T-helper 1 cell treated with Interleukin-12 subunit alpha and Interleukin-12 subunit beta and Interleukin-4 antibody, amounts not matched to agents 30 ng/mL and 1 ng/mL, for 36 hours (primary cell): ENCODE results near the gene SPOCD1. TPM values are rescaled to one million over a fixed set of nuclear protein-coding genes. Genes with fewer than 3 reads are reported as not detected.

Experiments used
- intact Hi-C: fragments of 100-400 bp; cut with micrococcal nuclease; formaldehyde crosslinking; loops from one replicate; pipeline ENCODE4 v1.15.1; 2024
- total RNA-seq: library from RNA; stranded (reverse); gene quantifications from 2 replicates; pipeline ENCODE4 v1.2.3, GENCODE V29; 2022

Gene SPOCD1
- total RNA-seq: not detected in 2 replicates

DNA sequence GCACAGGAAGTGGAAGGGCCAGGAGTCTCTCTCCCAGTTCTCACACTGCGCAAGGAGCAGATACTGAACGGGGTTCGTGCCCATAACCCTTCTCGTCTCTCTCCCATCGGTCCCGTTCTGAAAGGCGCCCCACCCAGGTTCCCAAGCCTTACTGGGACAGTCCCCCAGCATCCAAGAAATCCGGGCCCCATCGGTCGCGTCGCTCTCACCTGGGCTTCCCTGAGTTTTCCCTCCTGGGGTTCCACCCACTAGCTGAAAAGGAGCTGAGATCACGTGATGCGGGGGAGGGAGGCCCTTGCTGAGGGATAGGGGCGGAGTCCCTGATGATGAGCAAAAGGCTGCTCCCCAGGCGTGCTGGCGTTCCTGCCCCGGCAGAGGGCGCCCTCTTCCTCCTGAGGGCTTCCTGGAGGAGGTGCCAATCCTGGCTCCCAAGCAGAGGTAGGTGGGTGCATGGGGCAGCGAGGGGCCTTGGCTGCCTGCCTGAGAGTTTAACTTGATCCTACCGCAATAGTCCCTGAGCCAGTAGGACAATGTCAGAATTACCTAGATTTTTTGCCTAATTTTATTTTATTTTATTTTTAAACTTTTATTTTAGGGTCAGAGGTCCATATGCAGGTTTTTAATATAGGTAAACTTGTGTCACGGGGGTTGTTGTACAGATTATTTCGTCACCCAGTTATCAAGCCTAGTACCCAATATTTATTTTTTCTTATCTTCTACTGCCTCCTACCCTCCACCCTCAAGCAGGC lies at the start of gene SPOCD1:
Gene SPOCD1, minus strand, starts transcription at position 271 of the 749 bp plus-strand sequence. CDS start 689 bp downstream, outside the sequence.
- intact Hi-C loops: loop anchor here (1.0 to 2.0 kb wide), 7 partner anchors 28 to 256 kb away; partner anchors contain the start of gene TMEM39B

DNA sequence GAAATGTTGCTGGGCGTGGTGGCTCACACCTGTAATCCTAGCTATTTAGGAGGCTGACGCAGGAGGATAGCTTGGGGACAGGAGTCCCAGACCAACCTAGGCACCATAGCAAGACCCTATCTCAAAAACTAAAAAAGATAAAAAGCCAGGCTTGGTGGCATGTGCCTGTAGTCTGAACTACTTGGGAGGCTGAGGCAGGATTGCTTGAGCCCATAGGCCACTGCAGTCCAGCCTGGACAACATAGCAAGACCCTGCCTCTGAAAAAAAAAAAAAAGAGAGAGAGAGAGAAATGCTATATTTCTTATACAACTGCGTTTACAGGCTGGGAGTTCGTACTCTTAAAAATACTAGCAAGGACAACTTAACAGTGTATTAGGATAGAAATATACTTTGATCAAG lies 46.2 kb upstream of the SPOCD1 start:
- intact Hi-C loops: no loop called here

- intact Hi-C loops: no loop called here
These were observed 45.5 kb upstream of the SPOCD1 start for GRCh38 chr1:31861346-31861745.

GRCh38 chr1:31860581-31860980 lies 44.8 kb upstream of the SPOCD1 start:
- intact Hi-C loops: no loop called here

GRCh38 chr1:31859719-31860118 lies 43.9 kb upstream of the SPOCD1 start:
- intact Hi-C loops: no loop called here

DNA sequence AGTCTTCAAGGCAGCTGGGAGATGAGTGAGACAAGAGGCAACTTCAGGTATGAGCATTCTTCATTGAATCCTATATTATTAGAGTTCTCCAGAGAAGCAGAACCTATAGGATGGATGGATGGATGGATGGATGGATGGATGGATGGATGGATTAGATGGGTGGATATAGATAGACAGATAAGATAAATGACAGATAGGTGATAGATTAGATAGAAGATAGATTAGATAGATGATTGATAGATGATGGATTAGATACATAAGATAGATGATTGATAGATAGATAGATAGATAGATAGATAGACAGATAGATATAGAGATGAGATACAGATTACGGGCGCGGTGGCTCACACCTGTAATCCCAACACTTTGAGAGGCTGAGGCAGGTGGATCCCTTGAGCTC lies 43.2 kb upstream of the SPOCD1 start:
- intact Hi-C loops: no loop called here

DNA sequence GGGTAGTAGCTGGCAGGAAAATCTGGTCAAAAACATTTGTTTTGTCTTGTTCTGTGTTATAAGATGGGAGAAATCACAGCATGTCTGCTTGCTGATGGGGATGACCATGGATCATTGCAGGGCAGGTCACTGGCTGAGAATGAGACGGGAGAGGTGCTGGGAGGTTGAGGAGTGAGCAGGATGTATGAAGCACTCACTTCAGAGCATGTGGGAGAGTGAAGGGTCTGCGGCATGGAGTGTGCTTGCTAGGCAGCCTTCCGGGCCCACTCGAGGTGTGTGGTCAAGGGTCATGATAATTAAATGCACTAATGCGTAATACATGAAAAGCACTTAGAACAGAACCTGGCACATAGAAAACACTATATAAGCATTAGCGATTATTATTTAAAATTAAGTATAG lies 42.0 kb upstream of the SPOCD1 start:
- intact Hi-C loops: no loop called here

DNA sequence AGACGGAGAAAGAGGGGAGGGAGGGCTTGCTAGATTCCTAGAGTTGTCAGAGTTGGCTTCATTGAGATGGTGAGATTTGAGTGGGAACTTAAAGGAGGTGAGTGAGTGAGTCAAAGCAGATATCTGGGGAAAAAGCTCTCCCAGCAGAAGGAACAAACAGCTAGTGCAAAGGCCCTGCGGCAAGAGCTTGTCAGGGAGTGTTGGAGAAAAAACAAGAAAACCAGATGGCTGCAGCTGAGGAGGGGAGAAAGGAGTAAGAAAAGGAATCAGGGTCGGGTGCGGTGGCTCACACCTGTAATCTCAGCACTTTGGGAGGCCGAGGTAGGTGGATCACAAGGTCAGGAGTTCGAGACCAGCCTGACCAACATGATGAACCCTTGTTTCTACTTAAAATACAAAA lies 40.3 kb upstream of the SPOCD1 start:
- intact Hi-C loops: no loop called here

DNA sequence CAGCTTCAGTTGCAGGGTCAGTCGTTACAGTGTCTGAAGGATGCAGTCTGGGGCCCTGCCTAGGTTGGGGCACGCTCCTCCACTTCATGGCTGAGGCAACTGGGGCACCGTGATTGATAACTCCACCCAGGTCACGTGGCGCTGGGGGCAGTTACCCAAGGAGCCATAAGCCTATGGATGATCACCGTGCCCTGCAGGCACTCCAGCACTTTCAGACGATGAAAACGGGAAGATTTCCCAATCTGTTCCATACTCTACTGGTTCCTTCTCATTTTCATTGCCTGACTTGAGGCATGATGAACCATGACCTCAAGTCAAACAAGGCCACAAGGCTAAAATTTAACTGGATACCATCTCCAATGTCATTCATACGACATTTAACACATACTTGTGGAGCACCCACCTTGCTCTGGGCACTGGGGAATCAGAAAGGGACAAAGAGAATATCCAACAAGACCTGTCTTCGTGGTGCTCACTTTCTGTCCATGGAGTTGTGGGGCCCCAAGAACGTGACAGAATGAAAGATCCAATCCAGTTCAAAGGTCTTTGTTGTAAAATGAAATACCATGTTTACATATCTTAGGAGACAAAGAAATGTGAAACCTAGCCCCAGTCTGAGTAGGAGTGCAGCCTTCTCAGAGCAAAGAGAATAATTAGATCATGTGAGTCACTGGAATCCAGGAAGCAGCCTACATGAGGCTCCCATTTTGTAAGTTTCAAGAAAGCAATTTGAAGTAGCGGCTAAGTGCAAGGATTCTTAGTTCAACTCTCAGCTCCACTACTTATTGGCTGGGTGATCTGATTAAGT lies 39.4 kb upstream of the SPOCD1 start:
- intact Hi-C loops: no loop called here

GRCh38 chr1:31849653-31850052 lies 33.8 kb upstream of the SPOCD1 start:
- intact Hi-C loops: no loop called here

DNA sequence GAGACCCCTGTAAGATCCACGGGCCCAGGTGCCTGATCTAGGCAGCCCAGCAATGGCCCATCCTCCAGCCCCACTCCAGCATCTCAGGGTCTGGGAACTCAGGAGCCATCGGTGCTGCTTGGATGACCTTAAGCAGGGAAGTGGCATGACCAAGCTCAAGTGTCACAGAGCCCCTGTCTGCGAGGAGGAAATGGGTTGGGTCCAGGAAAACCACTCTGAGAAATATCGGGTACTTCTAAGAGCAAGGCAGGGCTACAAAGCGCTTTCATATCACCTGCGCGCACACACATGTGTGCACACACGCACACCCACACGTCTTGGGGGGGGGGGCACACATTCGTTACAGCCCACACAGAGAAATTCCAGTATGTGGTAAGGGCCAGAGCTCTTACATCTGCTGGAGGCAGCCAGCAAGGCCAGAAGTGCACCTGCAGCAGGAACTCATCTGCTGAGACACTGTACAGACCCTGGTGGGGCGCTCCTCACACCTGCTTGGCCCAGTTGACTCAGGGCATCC lies 32.6 kb upstream of the SPOCD1 start:
- intact Hi-C loops: no loop called here

DNA sequence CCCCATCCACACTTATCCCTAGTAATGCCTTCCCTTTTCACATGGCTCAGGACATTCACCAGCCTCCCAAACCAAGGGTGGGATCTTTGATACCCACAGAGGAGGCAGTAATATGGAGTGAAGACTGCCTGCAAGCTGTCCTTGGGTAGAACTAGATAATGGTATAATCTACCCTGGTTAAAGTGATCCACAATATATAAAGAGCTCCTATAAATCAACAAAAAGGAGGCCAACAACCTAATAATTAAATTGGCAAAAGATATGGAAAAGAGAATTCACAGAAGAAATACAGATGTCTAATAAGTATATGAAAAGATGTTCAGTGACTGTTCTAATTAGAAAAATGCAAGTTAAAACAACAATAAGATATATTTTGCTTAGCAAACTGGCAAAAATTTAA lies 30.7 kb upstream of the SPOCD1 start:
- intact Hi-C loops: no loop called here

GRCh38 chr1:31843506-31843905 lies 27.7 kb upstream of the SPOCD1 start:
- intact Hi-C loops: no loop called here

DNA sequence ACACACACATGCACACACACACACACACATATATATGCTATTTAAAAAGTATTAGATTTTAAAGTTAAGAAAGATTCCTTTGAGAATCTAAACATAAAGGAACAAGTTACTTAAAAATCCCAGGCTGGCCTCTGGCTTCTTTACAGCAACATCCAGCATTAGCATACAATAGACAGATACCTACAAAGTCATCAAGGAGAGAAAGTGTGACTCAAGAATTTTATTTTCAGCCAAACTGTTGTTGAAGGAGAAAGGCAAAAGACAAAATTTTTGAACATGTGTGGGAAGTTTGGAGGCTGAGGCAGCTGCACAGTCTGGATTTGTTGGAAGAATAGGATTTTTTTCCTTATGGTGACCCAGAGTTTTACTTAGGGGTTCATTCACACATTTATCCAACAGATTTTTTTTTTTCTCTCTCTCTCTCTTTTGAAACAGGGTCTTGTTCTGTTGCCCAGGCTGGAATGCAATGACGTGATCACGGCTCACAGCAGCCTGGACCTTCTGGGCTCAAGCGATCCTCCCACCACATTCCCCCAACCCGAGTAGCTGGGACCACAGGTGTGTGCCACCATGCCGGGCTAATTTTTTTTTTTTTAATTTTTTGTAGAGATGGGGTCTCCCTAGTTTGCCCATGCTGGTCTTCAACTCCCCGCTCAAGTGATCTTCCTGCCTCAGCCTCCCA lies 24.0 kb upstream of the SPOCD1 start:
- intact Hi-C loops: loop anchor here (5.0 kb wide), 1 partner anchor 32 kb away; no protein-coding TSS in a partner anchor

GRCh38 chr1:31837451-31838158 lies 21.8 kb upstream of the SPOCD1 start:
- intact Hi-C loops: loop anchor here (5.0 kb wide), 1 partner anchor 35 kb away; no protein-coding TSS in a partner anchor

DNA sequence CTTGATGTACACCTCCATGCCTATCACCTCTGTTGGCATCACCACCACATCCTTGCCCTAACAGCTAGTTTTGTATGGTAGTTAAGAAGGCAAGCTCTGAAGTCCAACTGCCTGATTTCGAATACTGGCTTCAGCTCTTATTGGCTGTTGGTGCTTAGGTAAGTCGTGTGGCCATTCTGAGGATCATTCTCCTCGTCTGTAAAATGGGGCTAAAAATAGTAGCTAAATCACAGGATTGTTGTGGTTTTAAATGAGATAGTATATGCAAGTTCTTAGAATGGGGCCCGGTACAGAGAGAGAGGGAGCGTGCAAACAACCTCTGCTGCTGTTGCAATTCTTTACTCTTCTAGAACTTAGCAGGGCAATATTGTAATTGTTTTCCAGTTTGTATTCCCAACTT lies 20.8 kb upstream of the SPOCD1 start:
- intact Hi-C loops: loop anchor here (5.0 kb wide), 1 partner anchor 36 kb away; no protein-coding TSS in a partner anchor

- intact Hi-C loops: loop anchor here (5.0 kb wide), 1 partner anchor 37 kb away; no protein-coding TSS in a partner anchor
These were observed 19.6 kb upstream of the SPOCD1 start for GRCh38 chr1:31835415-31835814.

DNA sequence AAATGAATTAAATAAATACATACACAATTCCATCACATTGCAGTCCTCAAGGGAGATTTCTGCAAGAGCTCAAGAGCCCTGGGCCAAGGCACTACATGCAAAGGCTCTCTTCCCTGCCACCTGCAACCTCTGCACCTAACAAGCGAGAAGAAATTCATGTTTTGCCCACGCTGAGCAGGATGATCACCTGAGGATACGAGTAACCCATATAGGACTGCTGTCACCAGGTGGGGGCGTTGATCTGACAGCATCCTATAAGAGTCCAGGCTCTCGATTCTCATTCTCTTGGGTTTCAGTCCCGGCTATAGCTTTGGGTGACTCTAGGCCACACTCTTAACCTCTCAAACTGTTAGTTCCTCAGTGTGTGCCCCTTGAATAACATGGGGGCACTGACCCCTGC lies 18.7 kb upstream of the SPOCD1 start:
- intact Hi-C loops: no loop called here

GRCh38 chr1:31831397-31832378 lies 15.9 kb upstream of the SPOCD1 start:
- intact Hi-C loops: no loop called here

- intact Hi-C loops: no loop called here
These were observed 14.7 kb upstream of the SPOCD1 start for GRCh38 chr1:31830511-31830910.
